HG03571 (cell line): ENCODE results near the gene SLC6A2.

Experiments used
- ATAC-seq: cut with Tn5 transposase; IDR thresholded peaks from one replicate; pipeline ENCODE4 v1.9.1; 2021; ENCODE audit not compliant: unreplicated experiment

SLC6A2 gene

GRCh38 chr16:55647343-55647742 is 8.4 kb upstream of the SLC6A2 start:
- ATAC-seq = no peak

DNA sequence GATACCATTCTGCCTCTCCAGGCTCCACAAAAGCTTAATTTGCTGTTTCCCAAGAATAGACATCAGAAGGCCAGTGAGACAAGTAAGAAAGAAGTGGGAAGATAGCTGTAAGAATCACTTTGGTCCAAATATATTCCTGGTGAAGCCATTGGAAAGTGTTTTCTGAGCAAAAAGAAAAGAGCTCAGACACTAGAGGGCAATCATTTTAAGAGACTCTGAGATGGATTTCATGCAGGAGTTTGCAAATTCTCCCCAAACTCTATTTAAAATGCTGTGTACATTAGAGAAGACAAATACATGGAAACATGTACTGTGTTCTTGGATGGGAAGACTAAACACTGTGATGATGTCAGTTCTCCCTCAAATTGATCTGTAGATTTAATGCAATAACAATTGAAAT is 8.0 kb upstream of the SLC6A2 start:
- ATAC-seq = no peak

GRCh38 chr16:55651841-55652824 is 3.7 kb upstream of the SLC6A2 start:
- ATAC-seq = no peak

DNA sequence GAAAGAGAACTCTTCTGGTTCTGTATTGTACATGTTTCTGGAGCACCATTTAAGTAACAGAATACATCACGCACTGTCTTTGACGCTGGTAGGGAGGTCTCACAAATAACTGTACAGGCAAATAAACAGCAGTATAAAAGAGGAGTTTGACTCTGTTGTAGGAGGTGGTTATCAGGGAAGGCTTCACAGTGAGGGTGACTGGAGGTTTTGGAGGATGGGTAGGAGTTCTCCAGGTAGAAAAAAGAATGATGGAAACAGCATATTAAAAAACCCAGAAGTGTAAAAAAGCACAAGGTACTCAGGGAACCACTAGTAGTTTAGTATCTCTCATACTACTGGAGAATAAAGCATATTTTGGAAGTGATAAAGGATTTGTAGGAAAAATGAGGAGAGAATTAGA is 2.7 kb upstream of the SLC6A2 start:
- no peak for ATAC-seq

DNA sequence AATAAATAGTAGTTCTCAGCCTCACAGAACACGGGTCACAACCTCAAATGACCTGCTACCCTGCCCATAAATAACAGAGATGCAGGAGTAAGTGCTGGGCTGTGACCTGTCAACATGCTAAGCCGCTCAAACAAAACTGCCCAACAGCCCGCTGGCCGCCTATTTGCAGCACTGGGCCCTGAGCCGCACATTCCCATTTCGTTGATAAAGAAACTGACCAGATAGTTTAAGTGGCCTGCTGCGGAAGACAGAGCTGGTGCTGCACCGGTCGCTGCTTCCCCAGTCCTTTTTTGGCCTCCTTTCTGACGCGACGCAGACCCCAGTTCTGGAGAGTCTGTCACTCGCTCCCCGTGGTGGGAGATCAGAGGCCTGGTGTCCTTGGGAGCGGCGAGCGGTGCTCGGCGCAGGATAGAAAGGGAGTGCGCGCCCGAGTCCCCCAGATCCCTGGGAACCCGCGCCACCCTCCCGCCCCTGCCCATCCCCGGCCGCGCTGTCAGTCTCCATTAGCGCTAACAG is 349 bp upstream of the SLC6A2 start:
- no peak for ATAC-seq

GRCh38 chr16:55656691-55657092 is 904 bp downstream of the SLC6A2 start:
- no peak for ATAC-seq

- no peak for ATAC-seq
Observed at GRCh38 chr16:55657616-55658015, 1.8 kb downstream of the SLC6A2 start.

GRCh38 chr16:55658898-55659420 is 3.2 kb downstream of the SLC6A2 start:
- ATAC-seq = no peak

DNA sequence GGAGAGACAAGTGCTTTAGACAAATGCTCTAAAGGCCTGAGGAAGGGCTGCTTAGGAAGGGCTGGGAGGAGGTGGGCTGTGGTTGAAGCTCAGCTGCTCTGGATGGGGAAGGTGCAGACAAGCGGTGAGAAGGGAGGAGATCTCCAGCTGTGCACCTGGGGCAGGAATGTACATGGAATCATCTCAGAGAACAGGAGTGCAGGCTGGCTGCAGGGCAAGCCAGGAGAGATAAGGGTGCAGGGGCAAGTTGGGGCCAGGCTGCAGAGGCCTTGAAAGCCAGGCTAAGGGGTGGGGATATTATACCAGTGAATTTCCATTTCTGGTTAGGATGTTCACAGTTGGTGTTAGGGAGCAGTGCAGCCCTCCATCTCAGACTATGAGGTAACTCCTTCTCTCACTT is 4.2 kb downstream of the SLC6A2 start:
- ATAC-seq = no peak

DNA sequence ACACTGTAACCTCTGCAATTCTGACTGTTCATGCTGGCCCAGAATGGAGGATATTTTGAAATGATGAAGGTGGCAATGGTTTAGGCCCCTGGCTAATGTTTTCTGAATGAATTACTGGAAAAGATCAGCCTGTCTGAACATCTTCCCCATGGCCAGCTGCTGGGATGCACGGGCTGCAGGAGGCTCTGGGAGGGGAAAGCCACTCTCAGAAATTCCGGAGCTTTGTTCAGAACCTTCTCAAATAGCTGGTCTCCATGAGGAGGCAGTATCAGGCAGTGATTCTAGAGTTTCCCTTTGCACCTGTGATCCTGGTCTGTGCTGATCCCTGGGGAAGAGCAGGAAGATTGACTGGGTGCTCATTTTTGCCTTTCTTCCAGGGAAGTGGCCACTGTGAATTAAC is 5.0 kb downstream of the SLC6A2 start:
- no peak for ATAC-seq

DNA sequence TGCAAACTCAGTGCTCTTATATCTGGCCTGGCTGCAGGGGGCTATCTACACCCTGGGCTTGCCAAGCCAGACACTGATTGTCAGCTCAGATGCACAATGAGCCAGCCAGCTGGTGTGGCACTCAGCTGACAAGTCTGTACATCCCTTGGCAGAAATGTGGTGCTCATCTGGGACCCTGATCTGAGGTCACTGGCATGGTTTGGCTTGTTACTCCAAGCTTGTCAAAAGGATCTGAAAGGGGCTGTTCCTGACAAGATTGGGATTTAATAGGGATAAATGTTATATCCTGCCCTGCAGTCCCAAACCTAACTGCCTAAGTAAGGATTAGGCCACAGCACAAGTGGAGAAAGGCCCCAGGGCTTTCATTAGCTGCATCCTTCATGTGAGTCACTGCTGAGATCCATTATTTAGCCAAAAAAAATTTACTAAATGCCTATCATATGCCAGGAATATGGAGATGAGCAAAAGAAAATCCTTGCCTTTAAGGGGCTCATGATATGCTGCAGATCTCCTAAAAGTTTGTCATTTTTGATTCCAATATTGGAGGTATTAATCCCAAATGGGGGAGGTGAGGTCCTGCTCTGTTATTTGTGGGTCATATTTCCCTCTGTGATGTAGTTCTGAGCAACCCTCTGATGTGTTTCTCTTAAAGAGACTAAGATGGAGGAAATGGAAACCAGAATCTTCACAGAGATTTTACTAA is 6.3 kb downstream of the SLC6A2 start:
- no peak for ATAC-seq

- ATAC-seq = no peak
Observed at GRCh38 chr16:55662644-55663031, 6.8 kb downstream of the SLC6A2 start.

DNA sequence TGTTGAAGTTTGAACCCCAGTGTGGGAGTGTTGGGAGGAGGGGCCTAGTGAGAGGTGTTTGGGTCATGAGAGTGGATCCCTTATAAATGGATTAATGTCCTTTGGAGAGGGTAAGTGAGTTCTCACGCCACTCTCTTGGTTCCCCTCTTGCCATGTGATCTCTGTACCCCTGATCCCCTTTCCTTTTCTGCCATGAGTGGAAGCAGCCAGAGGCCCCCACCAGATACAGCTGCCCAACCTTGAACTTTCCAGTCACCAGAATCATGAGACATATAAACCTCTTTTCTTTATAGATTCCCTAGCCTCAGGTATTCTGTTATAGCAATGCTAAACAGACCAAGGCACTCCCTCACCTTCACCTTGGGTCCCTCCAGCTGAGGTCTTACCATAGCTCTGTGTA is 7.4 kb downstream of the SLC6A2 start:
- no peak for ATAC-seq

DNA sequence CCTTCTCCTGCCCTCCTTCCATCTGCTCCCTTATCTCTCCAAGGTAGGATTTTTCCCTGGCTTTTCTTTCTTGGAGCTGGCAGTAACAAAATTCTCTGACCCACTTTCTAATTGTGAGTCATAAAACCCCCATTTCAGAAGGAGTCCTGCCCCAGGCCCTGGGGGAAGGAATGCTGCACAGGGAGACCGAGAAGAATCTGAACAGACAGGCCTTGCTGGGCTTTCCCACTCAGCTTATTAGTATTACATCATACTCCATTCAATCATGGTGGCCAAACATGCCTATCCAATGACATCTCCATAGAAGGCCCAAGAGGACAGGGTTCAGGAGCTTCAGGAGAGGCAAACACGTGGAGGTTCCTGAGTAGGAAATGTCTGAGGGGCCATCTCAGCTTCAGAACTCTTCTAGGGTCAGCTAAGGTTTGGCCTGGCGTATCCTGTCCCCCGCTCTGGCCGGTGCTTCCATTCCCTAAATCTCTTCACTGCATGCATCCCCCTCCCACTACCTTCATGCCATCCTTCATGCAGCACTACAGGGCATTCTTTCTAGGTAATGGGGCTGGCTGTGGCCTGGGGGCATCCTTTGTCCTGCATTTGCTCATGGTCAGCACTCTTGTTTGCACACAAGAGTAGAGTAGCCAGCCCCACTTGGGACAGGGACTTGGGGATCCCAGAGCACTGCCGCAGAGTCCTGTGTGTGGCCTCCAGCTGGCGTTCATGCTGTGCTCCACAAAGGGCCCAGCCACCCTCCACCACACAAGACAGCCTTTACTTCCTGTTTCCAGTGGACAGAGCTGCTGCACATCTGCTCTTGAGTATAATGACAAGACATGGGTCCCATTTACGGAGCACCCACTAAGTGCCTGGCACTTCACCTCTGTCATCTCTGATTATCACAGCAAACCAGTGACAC is 8.2 kb downstream of the SLC6A2 start:
- no peak for ATAC-seq

DNA sequence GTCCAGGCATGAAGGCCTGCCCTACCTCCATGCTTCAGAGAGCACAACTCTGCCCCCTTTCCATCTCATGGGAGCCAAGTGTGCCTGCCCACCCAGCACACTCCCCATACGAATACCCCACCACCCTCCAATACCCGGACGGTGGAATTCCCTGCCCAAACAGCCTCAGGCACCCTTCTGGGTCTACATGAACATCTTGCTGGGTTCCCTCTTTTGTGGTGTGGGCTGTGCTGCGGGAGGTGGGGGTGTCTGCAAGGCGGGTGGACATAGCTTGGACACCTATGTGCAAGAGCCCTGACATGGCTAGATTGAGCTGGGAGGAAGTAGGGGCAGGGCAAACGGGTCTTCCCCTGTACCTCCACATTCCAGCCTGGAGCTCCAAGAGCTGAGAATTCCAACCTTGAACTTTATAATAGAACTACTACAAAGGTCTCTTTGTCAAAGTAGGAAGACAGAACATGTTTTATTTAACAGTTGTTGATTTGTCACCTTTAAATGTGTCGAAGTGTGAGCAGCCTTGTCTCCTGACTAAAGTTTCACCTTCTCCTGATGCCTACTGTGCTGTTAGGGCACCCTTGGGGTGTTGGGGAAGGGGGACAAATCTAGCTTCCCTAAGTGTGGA is 9.1 kb downstream of the SLC6A2 start:
- ATAC-seq = no peak

GRCh38 chr16:55665511-55665910 is 9.7 kb downstream of the SLC6A2 start:
- no peak for ATAC-seq

- ATAC-seq = no peak
Observed at GRCh38 chr16:55666012-55666411, 10.2 kb downstream of the SLC6A2 start.

DNA sequence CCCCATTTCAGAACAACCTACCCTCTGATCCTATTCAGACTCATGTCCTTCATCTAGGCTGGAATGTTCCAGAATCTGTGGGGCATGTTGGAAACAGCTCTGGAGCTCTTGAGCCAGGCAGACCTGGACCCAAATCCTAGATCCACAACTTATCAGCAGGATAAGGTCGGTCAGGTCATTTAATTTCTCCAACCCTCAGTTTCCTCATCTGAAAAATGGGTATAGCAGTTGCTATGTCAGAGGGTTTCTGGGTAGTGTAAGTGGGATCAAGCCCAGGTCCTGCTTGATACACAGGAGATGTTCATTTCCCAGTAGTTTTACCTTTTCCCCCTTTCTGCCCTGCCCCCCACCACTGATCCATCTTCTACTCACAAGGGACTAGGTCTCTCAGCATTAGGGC is 12.0 kb downstream of the SLC6A2 start:
- ATAC-seq = no peak

DNA sequence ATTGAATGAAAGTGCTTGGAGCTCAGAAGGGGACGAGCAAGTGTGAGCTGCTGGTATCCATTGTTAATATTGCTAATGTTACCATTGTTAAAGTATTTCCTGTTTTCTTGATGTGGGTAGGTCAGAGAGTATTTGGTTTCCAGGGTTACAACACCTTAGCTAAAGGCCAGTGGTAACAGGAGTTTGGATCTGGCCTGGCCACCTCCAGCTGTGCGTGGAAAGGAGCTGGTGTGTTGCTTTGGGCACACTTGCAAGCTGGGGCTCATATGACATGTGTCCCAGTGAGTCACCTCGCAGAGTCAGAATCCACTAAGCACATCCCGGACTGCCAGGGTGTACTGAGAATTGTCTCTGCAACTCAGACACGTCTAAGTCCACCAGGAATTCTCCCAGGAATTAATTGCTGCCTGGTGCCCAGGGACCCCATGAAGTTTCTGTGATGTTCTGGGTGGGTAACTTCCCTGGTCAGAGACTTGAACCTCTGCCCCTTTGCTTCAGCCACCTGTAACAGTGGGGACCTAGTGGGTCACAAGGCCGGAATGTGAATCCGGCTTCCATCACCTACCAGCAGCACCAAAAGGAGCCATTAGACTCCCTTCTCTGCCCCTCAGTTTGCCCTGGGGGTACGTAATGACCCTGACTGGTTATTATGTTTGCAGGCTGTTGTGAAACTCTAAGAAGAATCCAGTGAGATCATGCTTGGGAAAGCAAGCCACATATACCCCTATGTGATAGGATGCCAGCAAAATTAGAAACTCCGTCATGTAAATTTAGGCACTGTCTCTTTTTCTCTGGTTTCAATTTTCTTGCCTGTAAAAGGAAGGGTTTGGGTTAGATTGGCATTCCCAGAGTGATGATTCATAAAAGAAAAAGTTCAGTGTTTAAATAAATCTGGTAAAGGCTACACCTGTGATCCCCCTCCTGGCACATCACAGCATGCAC is 12.8 kb downstream of the SLC6A2 start:
- no peak for ATAC-seq
